Esophagus squamous epithelium (tissue), 4 donors: Measurements from ENCODE around the gene C16orf74.

Source experiments
- POLR2A ChIP-seq, 4 donors: fragments of 450-650 bp; IDR thresholded peaks; one replicate each; pipeline ENCODE4 v1.6.1; 2017; ENCODE audit warnings: antibody characterized with exemption in 4 of 4, mild to moderate bottlenecking in 4 of 4, moderate library complexity in 3 of 4
- TF ChIP-seq, protein P1 (sequence below), 6 experiments: fragments of 450-650 bp in 4 of 6; fragments of 200-600 bp in 2 of 6; sonication (generic) in 2 of 6; IDR thresholded peaks; one replicate each; pipeline ENCODE4 v1.5.1; 2016 to 2019; ENCODE audit warnings: antibody characterized with exemption in 6 of 6, mild to moderate bottlenecking in 4 of 6, moderate library complexity in 4 of 6

DNA sequence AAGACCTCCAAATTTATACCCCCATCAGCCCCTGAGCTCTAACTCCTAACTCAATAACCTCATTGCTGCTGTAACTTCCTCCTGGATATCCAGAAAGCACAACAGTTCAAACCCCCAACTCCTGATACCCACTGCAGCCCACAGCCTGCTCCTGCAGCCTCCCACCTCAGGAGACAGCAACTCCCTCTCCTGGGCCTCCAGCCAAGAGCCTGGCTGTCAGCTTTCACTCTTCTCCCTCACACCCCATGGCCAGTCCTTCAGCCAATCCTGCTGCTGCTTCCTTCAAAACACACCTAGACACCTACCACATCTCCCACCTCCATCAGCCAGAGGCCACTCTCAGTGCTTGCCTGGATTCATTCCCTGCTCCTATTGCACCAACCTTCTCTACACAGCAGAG lies 67.5 kb downstream of the C16orf74 start:
- TF ChIP-seq POLR2A (IDR thresholded peaks at IDR 0.05) = no peak
- TF ChIP-seq, protein P1, sequence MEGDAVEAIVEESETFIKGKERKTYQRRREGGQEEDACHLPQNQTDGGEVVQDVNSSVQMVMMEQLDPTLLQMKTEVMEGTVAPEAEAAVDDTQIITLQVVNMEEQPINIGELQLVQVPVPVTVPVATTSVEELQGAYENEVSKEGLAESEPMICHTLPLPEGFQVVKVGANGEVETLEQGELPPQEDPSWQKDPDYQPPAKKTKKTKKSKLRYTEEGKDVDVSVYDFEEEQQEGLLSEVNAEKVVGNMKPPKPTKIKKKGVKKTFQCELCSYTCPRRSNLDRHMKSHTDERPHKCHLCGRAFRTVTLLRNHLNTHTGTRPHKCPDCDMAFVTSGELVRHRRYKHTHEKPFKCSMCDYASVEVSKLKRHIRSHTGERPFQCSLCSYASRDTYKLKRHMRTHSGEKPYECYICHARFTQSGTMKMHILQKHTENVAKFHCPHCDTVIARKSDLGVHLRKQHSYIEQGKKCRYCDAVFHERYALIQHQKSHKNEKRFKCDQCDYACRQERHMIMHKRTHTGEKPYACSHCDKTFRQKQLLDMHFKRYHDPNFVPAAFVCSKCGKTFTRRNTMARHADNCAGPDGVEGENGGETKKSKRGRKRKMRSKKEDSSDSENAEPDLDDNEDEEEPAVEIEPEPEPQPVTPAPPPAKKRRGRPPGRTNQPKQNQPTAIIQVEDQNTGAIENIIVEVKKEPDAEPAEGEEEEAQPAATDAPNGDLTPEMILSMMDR (IDR thresholded peaks at IDR 0.05) = no peak
